ENCODE results near the gene CEP89. TPM values are rescaled to one million over a fixed set of nuclear protein-coding genes. Genes with fewer than 3 reads are reported as not detected.

The CEP89 gene
- total RNA-seq, 2 donors from 2014 or later, result 4.6 to 8.3 TPM

DNA sequence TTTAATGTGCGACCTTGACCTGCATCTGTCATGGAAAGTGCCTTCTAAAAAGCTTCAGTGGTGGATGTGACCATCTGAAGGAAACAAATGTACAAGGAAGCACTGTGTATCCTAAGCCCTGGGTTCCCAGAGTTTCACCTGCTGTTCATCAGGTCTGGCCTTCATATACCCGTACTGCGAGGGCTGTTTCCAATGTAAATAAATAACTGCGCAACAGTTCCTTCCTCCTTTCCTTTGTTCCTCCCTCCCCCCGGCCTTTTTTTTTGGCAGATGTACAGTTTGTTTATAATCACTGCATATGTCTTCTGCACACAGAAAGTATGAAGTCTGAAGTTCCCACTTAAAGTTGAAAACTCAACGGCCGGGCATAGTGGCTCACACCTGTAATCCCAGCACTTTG, 5.5 kb upstream of the CEP89 start:
- DNase-seq (ENCODE audit: low spot score), result no peak
- no peak overlapping the region for H3K4me3 ChIP-seq
- TF ChIP-seq, protein P1, sequence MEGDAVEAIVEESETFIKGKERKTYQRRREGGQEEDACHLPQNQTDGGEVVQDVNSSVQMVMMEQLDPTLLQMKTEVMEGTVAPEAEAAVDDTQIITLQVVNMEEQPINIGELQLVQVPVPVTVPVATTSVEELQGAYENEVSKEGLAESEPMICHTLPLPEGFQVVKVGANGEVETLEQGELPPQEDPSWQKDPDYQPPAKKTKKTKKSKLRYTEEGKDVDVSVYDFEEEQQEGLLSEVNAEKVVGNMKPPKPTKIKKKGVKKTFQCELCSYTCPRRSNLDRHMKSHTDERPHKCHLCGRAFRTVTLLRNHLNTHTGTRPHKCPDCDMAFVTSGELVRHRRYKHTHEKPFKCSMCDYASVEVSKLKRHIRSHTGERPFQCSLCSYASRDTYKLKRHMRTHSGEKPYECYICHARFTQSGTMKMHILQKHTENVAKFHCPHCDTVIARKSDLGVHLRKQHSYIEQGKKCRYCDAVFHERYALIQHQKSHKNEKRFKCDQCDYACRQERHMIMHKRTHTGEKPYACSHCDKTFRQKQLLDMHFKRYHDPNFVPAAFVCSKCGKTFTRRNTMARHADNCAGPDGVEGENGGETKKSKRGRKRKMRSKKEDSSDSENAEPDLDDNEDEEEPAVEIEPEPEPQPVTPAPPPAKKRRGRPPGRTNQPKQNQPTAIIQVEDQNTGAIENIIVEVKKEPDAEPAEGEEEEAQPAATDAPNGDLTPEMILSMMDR (IDR thresholded peaks at IDR 0.05), result no peak
- H3K36me3 ChIP-seq, result no peaks in the 10 kb centered on the region
- H3K4me1 ChIP-seq, result no peaks in the 10 kb centered on the region
- H3K9me3 ChIP-seq, result no peaks in the 10 kb centered on the region
- H3K27ac ChIP-seq, result no peak overlapping the region
- no peaks in the 10 kb centered on the region for H3K27me3 ChIP-seq

DNA sequence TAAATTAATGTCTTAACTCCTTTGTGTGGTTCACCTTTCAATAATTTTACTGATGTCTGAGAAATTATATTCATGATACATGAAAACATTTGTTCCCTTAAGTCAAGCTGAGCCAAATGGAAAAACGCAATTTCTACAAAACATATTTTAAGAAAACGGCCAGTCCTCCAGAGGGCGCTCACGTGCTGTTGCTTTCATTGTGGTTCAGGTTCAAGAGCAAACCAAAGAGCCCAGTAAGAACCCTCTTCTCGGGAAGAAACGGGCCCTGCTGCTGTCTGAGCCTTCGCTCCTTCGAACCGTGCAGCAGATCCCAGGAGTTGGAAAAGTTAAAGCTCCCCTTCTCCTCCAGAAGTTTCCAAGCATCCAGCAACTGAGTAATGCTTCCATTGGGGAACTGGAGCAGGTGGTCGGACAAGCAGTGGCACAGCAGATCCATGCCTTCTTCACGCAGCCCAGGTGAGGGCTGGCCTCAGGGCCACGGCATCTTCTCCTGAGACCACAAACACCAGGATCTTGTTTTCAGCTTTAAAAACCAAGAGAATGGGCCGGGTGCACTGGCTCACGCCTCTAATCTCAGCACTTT, 4.6 kb upstream of the CEP89 start:
- Histone ChIP-seq H3K4me3 (no peak overlapping the region), H3K4me1 (peaks cover 0 to under 1% of the 10 kb centered on the region in 2 donors), H3K27me3 (no peaks in the 10 kb centered on the region), H3K9me3 (no peaks in the 10 kb centered on the region), H3K27ac (no peak overlapping the region), H3K36me3 (no peaks in the 10 kb centered on the region)
- DNase-seq (ENCODE audit: low spot score), result peak; percentile 82
- TF ChIP-seq, protein P1 (IDR thresholded peaks at IDR 0.05), result peak; percentile 42 to 77

DNA sequence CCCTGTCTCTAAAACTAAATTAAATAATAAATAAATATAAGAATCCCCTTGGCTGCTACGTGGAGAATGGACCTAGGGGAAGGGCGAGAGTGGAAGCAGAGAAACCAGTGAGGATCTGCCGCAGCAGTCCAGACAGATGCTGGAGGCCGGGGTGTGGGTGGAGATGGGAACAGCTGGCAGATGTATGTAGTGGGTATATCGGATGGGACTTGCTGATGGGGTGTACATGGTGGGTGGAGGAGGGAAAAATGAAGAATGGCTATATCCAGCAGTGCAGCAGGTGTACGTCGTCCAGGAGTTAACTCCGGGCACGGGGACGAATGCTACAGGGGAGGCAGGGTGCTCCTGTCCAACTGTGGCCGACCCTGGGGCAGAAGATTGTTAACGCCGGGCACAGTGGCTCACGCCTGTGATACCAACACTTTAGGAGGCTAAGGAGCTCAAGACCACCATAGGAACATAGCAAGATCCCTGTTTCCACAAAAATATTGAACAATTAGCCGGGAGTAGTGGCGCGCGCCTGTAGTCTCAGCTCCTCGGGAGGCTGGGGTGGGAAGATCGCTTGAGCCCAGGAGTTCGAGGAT, 654 bp downstream of the CEP89 start:
- no peak for DNase-seq (ENCODE audit: low spot score)
- no peaks in the 10 kb centered on the region for H3K9me3 ChIP-seq
- H3K4me1 ChIP-seq, result peaks cover 0 to 12% of the 10 kb centered on the region in 2 donors
- peak overlapping the region; percentile 73 to 83 for H3K4me3 ChIP-seq
- TF ChIP-seq, protein P1 (IDR thresholded peaks at IDR 0.05), result no peak
- no peaks in the 10 kb centered on the region for H3K27me3 ChIP-seq
- H3K27ac ChIP-seq, result peak overlapping the region in 1 of 2 donors; percentile 2
- no peaks in the 10 kb centered on the region for H3K36me3 ChIP-seq

DNA sequence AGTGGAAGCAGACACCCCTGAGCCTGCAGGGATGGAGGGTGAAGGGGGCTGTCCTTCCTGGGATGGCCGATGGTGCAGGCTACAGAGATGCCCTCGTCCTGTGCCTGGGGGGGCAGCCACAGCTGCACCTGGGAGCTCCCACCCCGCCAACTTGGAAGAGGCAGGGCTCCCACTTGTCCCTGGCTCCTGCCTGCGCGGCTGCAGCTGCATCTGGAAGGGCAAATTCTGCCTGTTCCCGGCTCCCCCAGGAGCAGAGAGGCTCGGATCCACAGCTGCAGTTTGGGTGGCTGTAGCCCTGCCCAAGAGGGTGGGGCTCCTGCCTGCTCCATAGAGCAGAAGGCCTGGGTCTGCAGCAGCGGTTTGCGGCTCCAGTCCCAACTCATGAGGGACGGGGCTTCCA, 2.2 kb downstream of the CEP89 start:
- peaks cover 0 to 12% of the 10 kb centered on the region in 2 donors for H3K4me1 ChIP-seq
- DNase-seq (ENCODE audit: low spot score), result no peak
- peaks cover 5% of the 10 kb centered on the region for H3K36me3 ChIP-seq
- no peak overlapping the region for H3K4me3 ChIP-seq
- no peak overlapping the region for H3K27ac ChIP-seq
- no peaks in the 10 kb centered on the region for H3K27me3 ChIP-seq
- H3K9me3 ChIP-seq, result no peaks in the 10 kb centered on the region
- TF ChIP-seq, protein P1 (IDR thresholded peaks at IDR 0.05), result no peak

DNA sequence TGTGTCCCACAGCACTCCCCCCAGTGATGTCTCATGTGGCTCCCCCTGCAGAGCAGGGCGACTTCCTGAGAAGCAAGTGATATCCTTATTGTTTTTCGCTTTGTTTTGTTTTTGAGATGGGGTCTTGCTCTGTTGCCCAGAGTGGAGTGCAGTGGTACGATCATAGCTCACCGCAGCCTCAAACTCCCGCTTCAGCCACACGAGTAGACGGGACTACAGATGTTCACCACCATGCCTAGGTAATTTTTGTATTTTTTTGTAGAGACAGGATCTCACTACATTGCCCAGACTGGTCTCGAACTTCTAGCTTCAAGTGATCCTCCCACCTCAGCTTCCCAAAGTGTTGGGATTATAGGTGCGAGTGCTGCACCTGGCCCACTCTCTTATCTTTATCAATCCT, 5.0 kb downstream of the CEP89 start:
- DNase-seq (ENCODE audit: low spot score), result no peak
- peaks cover 10% of the 10 kb centered on the region for H3K36me3 ChIP-seq

More for the DNA sequence above, 5.0 kb downstream of the CEP89 start:
- no peak overlapping the region for H3K27ac ChIP-seq
- H3K27me3 ChIP-seq, result no peaks in the 10 kb centered on the region
- peaks cover 0 to 12% of the 10 kb centered on the region in 2 donors for H3K4me1 ChIP-seq
- no peaks in the 10 kb centered on the region for H3K9me3 ChIP-seq
- TF ChIP-seq, protein P1 (IDR thresholded peaks at IDR 0.05), result no peak
- H3K4me3 ChIP-seq, result no peak overlapping the region

Data from right atrium auricular region (tissue), 2 donors.